Motor neuron (in vitro differentiated cells): ENCODE measurements around the gene ZFTA. TPM values are rescaled to one million over a fixed set of nuclear protein-coding genes. Genes with fewer than 3 reads are reported as not detected.

ENCODE experiments used
- ATAC-seq, 8 experiments: fragments of 200-7000 bp; cut with Tn5 transposase; replicated peaks in 6 of 8; 2 replicates each; pipeline ENCODE4 v1.8.0; 2021; ENCODE audit warnings: mild to moderate bottlenecking in 8 of 8, moderate library complexity in 8 of 8
- H3K27ac ChIP-seq, 2 donors: fragments of 250-450 bp; sonication (Bioruptor Pico); 2 replicates each; pipeline ENCODE4 v1.9.0; 2021; ENCODE audit warnings: antibody characterized with exemption in 2 of 2, mild to moderate bottlenecking in 2 of 2, moderate library complexity in 1 of 2
- H3K4me1 ChIP-seq, 2 donors: fragments of 250-450 bp; sonication (Bioruptor Pico); replicated peaks in 1 of 2; 2 replicates each; pipeline ENCODE4 v1.6.1; 2021; ENCODE audit warnings: antibody characterized with exemption in 2 of 2, mild to moderate bottlenecking in 2 of 2, moderate library complexity in 1 of 2
- H3K4me3 ChIP-seq, 5 donors: fragments of 250-450 bp; sonication (Bioruptor Pico); 2 replicates each; pipeline ENCODE4 v1.9.0; 2021; ENCODE audit warnings: antibody characterized with exemption in 5 of 5, mild to moderate bottlenecking in 5 of 5, moderate library complexity in 4 of 5
- WGBS, 10 experiments: fragments of 450-650 bp; shearing (Covaris generic); methylation state at CpG; one replicate each; pipeline ENCODE4 v1.0.0; 2022; 5-methylcytosine and 5-hydroxymethylcytosine counted together
- in situ Hi-C, 9 experiments: fragments of 400-800 bp; cut with MboI; loops; one replicate each; pipeline ENCODE4 v1.15.0; 2021; ENCODE audit warnings: low sequenced_read_pairs in 9 of 9, low pct_unique_long_range_greater_than_20kb in 2 of 9; ENCODE audit not compliant: unreplicated experiment in 9 of 9
- total RNA-seq, 8 experiments: library from RNA; unstranded; fragments of 300-600 nt; gene quantifications; 2 replicates each; pipeline versions ENCODE4 v1.2.3 to v1.2.4, GENCODE V29; 2022

ZFTA gene
- total RNA-seq, 8 experiments from 2014 or later = 22.3 to 81.0 (median 35.1) TPM

DNA sequence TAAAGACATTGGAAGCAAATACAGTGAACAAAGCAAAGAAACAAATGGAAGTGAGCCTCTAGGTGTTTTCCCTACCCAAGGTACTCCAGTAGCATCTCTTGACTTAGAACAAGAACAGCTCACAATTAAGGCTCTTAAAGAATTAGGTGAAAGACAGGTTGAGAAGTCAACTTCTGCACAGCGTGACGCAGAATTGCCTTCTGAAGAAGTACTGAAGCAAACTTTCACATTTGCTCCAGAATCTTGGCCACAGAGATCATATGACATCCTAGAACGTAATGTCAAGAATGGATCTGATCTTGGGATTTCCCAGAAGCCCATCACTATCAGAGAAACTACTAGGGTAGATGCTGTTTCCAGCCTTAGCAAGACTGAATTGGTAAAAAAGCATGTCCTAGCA, 48.0 kb downstream of the ZFTA start:
- no peak overlapping the region for H3K27ac ChIP-seq
- no peak overlapping the region for H3K4me3 ChIP-seq
- no peak for ATAC-seq
- in situ Hi-C loops = no loop called here
- H3K4me1 ChIP-seq = peaks cover 0 to 8% of the 10 kb centered on the region in 2 donors
- 88 to 100% (median 100%) methylated on average over 1 to 3 of the region's 3 CpGs; no CpG with 5 or more reads in 3 of the 10 experiments for WGBS, 10 experiments

DNA sequence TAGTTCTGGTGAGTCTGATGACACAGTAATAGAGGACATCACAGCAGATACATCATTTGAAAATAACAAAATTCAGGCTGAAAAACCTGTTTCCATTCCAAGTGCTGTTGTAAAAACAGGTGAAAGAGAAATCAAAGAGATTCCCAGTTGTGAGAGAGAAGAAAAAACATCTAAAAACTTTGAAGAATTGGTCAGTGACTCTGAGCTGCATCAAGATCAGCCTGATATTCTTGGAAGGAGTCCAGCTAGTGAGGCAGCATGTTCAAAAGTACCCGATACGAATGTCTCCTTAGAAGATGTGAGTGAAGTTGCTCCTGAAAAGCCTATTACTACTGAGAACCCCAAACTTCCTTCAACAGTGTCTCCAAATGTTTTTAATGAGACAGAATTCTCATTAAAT, 48.6 kb downstream of the ZFTA start:
- H3K27ac ChIP-seq = no peak overlapping the region
- 94 to 100% (median 100%) methylated on average over 1 to 2 of the region's 2 CpGs; no CpG with 5 or more reads in 3 of the 10 experiments for WGBS, 10 experiments
- in situ Hi-C loops = no loop called here
- no peak for ATAC-seq
- H3K4me3 ChIP-seq = no peak overlapping the region
- peaks cover 0 to 8% of the 10 kb centered on the region in 2 donors for H3K4me1 ChIP-seq

DNA sequence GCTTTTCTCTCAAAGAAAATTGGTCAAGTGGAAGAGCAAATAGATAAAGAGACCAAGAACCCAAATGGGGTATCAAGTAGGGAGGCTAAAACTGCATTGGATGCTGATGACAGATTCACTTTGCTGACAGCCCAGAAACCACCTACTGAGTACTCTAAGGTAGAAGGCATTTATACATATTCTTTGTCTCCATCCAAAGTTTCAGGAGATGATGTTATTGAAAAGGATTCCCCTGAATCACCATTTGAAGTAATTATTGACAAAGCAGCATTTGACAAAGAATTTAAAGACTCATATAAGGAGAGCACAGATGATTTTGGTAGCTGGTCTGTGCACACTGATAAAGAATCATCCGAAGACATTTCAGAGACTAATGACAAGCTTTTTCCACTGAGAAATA, 49.6 kb downstream of the ZFTA start:
- no peak overlapping the region for H3K27ac ChIP-seq
- no peak for ATAC-seq

More for the DNA sequence above, 49.6 kb downstream of the ZFTA start:
- in situ Hi-C loops = no loop called here
- Histone ChIP-seq H3K4me3 (no peak overlapping the region), H3K4me1 (peaks cover 0 to 8% of the 10 kb centered on the region in 2 donors)
- 85 to 100% (median 94%) methylated on average over 1 of the region's 1 CpG; no CpG with 5 or more reads in 2 of the 10 experiments for WGBS, 10 experiments

Other genes with a start within 250 kb of the ZFTA start
- 100 to 1,000 TPM in 2 of 8 experiments, 10 to 100 TPM in 2, under 1 TPM in 2, not detected in 2; 0.58 to 655 (median 64.3) TPM for gene PLAAT4, start 232.0 kb downstream of the ZFTA start, total RNA-seq
- gene PLAAT2, start 205.4 kb downstream of the ZFTA start, total RNA-seq = 1 to 10 TPM in 1 of 8 experiments, under 1 TPM in 2, not detected in 5; 0.29 to 1.3 (median 0.50) TPM
- 10 to 100 TPM in 7 of 8 experiments, 1 to 10 TPM in 1; 4.4 to 69.5 (median 21.0) TPM for gene PLAAT3, start 154.3 kb downstream of the ZFTA start, total RNA-seq
- gene ATL3, start 97.4 kb downstream of the ZFTA start, total RNA-seq = 10 to 100 TPM in 4 of 8 experiments, 1 to 10 TPM in 4; 5.1 to 56.4 (median 11.6) TPM
- gene RTN3, start 87.3 kb downstream of the ZFTA start, total RNA-seq = 100 to 1,000 TPM in 7 of 8 experiments, 10 to 100 TPM in 1; 71.9 to 296 (median 224) TPM
- 10 to 100 TPM; 16.6 to 61.5 (median 23.5) TPM for gene SPINDOC, start 44.7 kb upstream of the ZFTA start, total RNA-seq
- 10 to 100 TPM in 6 of 8 experiments, 1 to 10 TPM in 2; 9.2 to 36.8 (median 13.6) TPM for gene MARK2, start 70.3 kb upstream of the ZFTA start, total RNA-seq
- 100 to 1,000 TPM in 1 of 8 experiments, 10 to 100 TPM in 4, 1 to 10 TPM in 3; 5.3 to 134 (median 30.2) TPM for gene RCOR2, start 148.4 kb upstream of the ZFTA start, total RNA-seq
- gene NAA40, start 170.2 kb upstream of the ZFTA start, total RNA-seq = 10 to 100 TPM; 11.3 to 39.2 (median 19.5) TPM
- 100 to 1,000 TPM; 475 to 790 (median 563) TPM for gene COX8A, start 205.8 kb upstream of the ZFTA start, total RNA-seq
- 10 to 100 TPM; 39.8 to 80.0 (median 53.7) TPM for gene OTUB1, start 217.7 kb upstream of the ZFTA start, total RNA-seq